Ramos (cell line): Measurements from ENCODE around the gene ABHD2.

ENCODE experiments used
- in situ Hi-C: fragments of 300-500 bp; cut with MboI; formaldehyde crosslinking; loops from one replicate; pipeline ENCODE4 v1.14.3; 2022; ENCODE audit warnings: low sequenced_read_pairs; ENCODE audit not compliant: unreplicated experiment

ABHD2 gene

GRCh38 chr15:89179966-89180875 lies 92.0 kb downstream of the ABHD2 start:
- in situ Hi-C loops = loop anchor here (5.0 kb wide), 1 partner anchor 123 kb away; no protein-coding TSS in a partner anchor

GRCh38 chr15:89184357-89184756 lies 96.1 kb downstream of the ABHD2 start:
- in situ Hi-C loops = no loop called here

- in situ Hi-C loops = no loop called here
Measured at GRCh38 chr15:89184886-89185526, 96.8 kb downstream of the ABHD2 start.

GRCh38 chr15:89186803-89187202 lies 98.5 kb downstream of the ABHD2 start:
- in situ Hi-C loops = no loop called here

GRCh38 chr15:89187301-89187985 lies 99.2 kb downstream of the ABHD2 start:
- in situ Hi-C loops = no loop called here

- in situ Hi-C loops = no loop called here
Measured at GRCh38 chr15:89187986-89188514, 99.8 kb downstream of the ABHD2 start.

- in situ Hi-C loops = no loop called here
Measured at GRCh38 chr15:89192136-89192535, 103.9 kb downstream of the ABHD2 start.

- in situ Hi-C loops = no loop called here
Measured at GRCh38 chr15:89192766-89193165, 104.5 kb downstream of the ABHD2 start.

- in situ Hi-C loops = no loop called here
Measured at GRCh38 chr15:89194608-89195007, 106.4 kb downstream of the ABHD2 start.

GRCh38 chr15:89195836-89196235 lies 107.6 kb downstream of the ABHD2 start:
- in situ Hi-C loops = no loop called here

- in situ Hi-C loops = no loop called here
Measured at GRCh38 chr15:89196241-89196640, 108.0 kb downstream of the ABHD2 start.

GRCh38 chr15:89196994-89197393 lies 108.7 kb downstream of the ABHD2 start:
- in situ Hi-C loops = no loop called here

GRCh38 chr15:89197503-89197971 lies 109.3 kb downstream of the ABHD2 start:
- in situ Hi-C loops = no loop called here

GRCh38 chr15:89198196-89198595 lies 109.9 kb downstream of the ABHD2 start:
- in situ Hi-C loops = no loop called here

GRCh38 chr15:89198934-89199333 lies 110.7 kb downstream of the ABHD2 start:
- in situ Hi-C loops = no loop called here

- in situ Hi-C loops = no loop called here
Measured at GRCh38 chr15:89199746-89200145, 111.5 kb downstream of the ABHD2 start.

- in situ Hi-C loops = no loop called here
Measured at GRCh38 chr15:89200182-89200581, 111.9 kb downstream of the ABHD2 start.

GRCh38 chr15:89201465-89202005 lies 113.3 kb downstream of the ABHD2 start:
- in situ Hi-C loops = no loop called here

- in situ Hi-C loops = no loop called here
Measured at GRCh38 chr15:89203705-89204273, 115.5 kb downstream of the ABHD2 start.

GRCh38 chr15:89205991-89206585 lies 117.8 kb downstream of the ABHD2 start:
- in situ Hi-C loops = no loop called here
